CD4-positive, alpha-beta T cell treated with Interleukin-4 for 1 hour (primary cell): ENCODE data around the gene PREP.
"Not testable (repeated sequence)": the region's sequence is repeated elsewhere in the genome, so short reads cannot be mapped to it uniquely, and the experiment has no call there.

Source experiments
- DNase-seq, 2 donors: peaks; one replicate each; pipeline ENCODE4 v3.0.0-alpha.2; 2020 to 2022

Gene PREP

DNA sequence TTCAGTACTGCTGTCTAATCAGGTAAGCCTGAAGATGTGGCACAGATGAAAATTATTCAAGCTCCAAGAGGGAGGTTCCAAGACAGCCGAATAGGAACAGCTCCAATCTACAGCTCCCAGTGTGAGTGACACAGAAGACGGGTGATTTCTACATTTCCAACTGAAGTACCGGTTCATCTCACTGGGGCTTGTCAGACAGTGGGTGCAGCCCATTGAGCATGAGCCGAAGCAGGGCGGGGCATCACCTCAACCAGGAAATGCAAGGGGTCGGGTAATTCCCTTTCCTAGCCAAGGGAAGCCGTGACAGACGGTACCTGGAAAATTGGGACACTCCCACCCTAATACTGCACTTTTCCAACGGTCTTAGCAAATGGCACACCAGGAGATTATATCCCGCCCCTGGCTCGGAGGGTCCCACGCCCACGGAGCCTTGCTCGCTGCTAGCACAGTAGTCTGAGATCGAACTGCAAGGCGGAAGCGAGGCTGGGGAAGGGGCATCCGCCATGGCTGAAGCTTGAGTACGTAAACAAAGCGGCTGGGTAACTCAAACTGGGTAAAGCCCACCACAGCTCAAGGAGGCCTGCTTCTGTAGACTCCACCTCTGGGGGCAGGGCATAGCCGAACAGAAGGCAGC is 64.4 kb downstream of the PREP start:
- not testable (repeated sequence) for DNase-seq

DNA sequence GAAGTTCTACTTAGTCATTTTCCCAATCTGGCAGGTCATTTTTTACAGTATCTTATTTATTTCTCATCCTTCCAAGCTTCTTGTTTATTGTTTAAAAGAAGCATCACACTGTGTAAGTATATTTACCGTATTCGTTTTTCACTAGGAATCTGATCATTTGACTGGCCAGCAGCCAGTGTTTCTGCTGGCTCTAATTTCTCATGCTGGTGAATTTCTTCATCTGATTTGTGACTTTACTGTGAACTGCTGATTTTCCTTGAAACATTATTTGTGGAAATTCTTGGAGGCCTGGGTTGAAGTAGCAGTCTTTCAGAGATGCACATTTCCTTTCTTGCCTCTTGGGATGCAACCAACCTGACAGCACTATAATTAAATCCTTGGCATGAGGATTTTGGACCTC is 65.9 kb downstream of the PREP start:
- no peak for DNase-seq

DNA sequence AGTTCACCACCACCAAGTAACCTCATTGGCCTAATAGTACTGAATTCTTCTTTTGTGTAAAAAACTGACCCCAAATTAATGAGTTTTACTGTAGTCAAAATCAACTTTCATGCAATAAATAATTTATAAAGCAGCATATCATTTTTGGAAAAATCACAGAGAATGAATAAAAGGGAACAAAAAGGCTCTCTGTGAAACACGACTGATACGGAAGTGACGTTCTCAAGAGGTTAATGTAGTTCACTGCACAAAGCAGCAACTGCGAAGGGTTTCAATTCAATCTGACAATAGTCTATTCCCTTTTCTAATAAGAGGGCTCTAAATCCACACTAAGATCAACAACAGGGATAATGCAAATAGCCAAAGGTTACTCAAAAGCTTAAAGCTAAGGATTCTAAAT is 70.3 kb downstream of the PREP start:
- DNase-seq = no peak

DNA sequence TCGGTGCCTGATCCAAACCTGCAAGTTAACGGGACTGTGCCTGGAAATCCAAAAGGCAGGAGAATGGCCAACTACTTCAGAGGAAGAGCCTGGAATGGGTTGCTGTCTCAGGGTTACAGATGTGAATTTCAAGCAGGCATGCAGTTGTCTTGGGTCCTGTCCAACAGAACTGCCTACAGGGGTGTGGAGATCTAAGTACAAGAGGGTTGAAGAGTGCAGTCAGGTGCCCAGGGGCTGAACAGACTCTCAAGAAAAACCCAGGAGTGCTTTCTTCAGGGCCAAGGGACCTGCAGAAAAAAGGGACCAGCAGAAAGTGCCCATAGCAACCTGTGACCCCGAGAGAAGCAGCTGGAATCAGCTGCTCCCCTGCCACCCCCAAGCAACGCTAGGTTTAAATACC is 71.0 kb downstream of the PREP start:
- no peak for DNase-seq

DNA sequence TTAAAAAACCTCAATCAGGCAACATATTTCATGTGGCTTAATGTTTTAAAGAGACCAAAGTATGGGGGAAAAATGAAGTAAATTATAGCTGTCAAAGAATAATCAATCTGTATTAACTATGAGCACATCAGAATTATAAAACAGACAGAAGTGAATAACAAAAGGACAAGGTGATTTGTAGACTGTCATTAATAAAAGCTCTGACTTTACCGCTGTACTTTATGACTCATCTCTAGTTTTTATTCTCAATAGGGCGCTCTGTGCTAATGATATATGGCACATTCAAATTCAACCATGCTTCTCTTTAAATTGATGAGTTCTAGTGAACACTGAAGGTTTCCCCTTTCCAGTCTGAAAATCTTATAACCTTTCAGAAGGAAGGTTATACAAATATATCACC is 72.0 kb downstream of the PREP start:
- DNase-seq = no peak

DNA sequence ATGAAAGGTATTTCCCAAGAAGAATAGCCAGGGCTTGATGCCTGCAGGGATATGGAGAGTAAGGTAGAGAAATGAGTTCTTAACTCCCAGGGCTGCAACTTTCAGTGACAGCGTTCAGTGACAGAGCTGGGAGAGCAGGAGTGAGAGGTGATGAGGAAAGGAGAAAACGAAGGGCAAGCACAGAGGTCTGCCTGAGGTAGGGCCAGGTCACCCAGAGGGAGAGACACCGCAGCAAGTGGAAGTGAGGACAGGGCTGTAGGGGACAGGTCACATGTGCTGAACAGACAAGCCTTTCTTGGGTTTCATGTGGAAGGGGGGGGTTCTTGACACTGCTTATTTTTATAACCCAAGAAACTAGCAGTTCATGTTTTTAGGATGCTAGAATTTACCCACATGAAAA is 72.5 kb downstream of the PREP start:
- no peak for DNase-seq

DNA sequence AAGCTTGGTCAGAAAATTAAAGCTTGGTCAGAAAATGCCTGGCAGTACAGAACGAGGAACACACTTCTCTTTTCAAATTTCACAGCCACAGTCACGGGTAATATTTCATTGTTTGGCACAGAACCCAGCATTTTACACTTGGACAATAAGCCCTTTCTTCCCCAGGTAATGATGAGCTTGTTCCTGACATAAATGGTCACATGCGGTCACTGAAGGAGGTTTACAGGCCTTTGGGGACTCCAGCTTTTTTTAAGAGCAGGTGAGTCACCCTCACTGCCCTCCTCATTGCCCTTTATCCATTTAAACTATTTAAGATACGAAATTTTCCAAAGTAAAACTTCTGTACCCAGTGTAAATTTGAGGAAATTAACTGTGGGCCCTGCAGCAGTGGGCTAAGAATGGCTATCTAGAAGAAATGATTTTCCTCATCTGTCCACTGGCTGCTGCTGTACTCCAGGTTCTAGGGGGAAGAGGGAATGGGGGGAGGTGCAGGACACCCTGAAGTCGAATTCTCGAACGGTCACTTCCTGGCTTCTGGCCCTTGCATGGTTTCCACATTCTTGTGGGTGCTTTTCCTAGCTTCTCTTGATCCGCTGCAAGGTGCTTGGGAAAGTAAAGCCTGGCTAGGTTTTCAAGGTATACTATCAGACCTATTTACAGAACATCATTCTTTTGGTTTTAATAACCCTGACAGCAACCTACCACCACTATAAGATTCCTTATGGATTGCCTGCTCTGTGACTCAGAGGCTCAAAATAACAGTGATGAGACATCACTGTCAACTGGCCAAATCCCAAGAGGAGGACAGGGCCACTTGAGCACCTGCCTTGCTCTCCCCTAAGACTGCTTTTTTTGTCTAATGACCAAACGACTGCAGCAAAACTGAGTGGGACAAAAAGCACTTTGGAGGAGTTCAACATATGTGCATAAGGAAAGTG is 75.8 kb downstream of the PREP start:
- DNase-seq = no peak

DNA sequence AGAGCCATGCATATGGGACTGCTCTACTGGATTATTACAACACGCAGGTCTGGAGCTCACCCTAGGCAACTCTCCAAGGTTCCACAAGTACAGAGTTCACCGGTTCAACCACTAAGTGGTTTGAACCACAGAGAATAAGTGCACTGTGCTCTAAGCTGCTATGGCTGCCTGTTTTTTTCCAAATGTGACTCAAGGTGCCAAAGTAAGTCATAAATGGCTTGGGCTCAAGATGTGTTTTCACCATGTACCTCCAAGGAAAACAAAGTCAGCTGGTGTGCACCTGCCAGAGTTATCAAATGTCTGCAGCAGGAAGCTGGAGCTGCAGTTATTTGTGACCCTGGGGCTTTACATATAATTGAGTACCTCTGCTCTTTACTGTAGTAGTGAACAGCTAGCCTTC is 76.7 kb downstream of the PREP start:
- no peak for DNase-seq

DNA sequence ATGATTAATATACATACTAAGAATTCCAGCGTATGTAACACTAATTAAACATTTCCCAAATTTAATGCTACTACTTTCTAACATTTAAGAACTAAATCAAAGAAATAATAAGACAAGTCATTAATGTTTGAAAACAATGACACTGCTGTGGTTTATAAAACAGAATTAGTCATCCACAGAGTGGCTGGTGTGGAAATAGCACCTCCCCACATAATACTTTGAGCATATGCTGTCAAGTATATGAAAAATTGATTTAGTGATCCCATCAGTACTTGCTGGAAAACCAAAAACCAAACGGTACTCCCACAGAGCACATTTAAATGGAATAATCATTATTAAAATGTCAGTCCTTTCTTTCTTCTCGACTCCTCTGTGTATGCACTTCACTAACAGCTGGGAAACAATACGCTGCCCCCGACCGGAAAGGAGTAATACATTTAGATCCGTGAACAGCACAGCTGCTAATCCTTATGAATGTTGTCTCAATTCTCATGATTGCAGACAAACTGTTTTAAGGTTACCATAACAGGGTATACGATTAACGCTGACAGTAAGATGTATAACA is 78.4 kb downstream of the PREP start:
- no peak for DNase-seq

DNA sequence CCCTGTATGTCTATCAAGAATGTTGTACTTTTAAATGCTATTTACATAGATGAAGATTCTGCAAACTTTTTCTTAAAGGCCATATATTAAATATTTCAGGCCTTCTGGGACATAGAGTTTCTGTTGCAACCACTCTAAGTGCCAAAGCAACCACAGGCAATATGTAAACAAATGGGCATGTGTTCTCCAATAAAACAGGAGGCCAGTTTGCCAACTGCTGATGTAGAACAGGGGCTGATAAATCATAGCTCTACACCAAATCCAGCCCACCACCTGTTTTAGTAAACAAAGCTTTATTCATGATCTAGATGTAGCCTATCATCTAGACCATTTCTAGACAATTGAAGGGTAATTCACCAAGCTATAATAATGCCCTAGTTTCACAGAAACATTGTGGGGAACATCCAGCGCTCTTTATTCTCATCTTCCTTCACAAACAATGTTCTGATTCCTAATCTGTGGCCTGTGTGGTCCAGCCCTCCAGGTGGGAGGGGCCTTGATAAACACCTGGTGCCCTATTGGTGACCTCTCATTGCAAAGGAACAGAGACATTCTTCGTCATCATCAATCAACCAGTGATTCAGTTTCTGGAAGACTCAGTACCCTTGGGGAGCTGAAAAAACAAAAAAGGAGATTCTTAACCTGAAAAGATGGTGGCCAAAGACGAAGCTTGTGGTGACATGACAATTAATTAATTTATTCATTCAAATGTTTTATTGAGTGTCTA is 80.2 kb downstream of the PREP start:
- no peak for DNase-seq

DNA sequence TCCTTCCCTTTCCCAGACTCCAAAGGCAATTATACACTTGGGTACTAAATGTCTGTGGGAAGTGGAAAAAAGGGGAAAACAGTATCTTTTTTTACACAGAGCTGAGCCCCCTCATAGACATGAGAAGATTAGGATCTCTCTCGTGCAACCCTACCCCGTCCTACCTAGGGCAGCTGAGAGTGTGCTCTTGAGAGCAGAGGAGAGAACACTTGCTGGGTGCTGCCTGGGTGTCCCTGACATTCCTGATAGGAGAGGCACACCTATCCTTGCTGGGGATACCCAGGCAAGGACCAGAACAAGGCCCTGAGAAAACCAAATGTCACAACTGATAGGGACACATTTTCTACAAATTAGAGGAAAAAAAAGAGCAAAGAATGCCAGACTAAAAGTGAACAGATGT is 81.2 kb downstream of the PREP start:
- no peak for DNase-seq

DNA sequence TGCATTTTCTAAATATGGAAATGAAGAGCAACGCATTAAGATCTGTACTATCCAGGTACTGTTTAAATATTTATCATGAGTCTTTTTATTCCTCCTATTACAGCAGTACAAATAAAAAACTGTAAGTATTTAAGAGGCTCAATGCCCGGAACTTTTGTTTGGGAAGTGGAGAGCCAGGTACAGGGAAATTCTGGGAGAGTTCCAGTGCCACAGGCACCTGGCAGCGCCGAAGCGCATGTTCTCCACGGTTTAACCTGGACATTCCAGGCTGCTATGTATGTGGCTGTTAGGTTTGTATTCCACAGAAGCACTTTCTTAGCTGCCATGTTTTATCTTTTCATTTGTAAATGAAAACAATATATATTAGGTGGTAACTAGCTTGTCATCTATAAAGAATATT is 81.7 kb downstream of the PREP start:
- no peak for DNase-seq

DNA sequence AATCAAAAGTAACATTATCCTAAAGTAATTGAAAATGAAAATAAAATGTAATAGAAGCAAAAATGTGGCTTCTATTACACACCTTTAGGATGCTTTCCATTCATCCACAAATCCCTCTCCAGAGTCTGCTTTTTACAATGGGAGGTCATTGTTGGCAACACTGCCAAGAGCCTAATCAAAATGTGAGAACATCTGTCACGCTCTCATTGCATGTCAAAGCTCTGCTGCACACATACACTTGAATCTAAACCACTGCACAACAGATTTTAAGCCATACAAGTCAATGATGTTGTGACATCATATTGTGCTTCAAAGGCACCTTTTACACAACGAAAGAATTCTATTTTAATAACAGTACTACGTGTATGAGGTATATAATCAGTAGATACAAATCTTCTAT is 82.1 kb downstream of the PREP start:
- DNase-seq = no peak

DNA sequence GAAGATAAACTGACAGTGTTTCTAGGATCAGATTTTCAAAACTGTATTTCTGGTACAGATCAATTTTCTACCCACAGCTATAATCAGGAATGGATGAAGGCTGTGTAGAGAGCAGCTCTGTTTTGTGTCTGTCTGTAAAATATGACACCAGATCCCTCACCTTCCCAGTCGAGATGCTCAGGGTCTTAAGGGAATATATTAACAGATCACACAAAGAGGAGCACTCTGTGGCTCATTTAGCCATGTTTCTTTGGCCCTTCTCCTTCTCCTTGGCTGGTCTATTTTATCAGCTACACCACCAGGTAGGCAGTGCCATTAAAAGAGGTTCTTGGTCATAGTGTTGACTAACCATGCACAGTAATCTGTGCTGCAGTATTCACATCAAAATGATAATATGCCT is 82.6 kb downstream of the PREP start:
- no peak for DNase-seq

DNA sequence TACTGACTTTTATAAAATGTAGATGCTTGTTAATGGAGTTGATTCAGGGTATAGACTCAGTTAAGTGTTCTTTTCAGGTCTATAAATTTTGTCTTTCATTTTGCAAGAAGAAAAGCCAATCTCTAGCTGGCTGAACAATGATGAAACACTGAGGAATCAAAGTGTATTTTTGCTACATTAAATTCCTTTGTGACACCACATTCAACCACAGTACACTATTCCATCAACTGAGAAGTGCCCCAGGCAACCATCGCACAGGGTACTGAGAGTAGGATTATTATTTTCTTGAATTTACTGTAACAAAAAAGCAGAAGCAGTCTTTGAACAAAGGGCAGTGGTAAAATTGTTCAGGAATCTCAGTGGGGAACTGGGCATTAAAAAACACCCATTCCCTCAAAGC is 83.6 kb downstream of the PREP start:
- DNase-seq = no peak

DNA sequence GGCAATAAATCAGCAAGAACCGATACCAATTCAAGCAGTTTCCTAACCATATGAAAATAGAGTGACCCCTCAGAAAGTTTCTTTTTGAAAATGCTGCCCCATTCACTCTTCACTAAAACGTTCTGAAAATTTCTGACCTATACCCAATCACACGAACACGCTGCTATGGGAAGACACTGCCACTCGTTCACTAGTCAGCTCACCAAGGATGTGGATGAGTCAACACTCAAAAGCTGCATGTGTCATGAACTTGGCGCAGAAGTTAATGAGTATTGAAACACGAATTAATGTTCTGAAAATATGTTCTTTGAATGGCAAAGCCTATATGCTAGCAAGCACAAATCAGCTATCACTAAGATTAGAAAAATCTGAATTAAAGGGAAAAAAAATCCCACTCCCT is 84.2 kb downstream of the PREP start:
- no peak for DNase-seq

DNA sequence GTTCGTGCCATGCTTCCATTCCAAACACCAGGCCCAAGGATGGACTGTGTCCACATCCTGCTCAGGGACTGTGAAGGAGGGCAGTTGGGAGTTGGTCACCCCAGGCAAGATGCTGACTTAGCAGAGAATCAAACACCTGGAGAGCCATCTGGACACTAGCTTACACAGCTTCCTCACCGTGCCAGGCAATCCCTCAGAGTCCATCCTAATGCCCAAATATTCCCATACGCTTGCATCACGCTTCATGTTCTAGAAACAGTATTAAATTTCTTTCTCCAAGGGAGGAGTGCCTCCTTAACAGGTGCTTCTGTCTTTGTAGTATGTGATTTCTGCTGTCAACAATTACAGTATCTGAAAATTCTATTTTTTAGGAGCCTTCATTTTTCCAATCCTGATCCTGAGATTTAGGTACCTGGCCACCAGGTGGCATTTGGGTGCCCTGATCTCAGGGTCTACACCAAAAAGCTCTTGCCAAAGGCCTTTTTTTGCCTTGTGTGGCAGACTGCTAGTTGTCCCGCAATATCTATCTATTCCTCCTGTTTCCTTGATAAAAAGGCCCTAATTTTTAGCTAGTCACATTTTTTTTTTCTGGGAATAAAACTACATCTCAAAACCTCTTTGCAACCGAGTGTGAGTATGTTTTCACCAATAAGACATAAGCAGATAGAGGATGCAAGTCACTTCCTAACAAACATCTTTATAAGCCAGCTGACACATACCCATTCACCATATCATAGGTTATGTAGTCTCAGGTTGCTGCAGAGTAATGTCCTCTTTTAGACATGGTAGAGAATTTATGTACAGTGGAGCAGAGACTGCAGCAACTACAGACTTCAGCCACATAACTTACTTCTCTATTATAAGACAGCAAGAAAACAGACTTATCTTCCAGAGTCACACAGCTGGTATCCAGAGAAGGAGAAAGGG is 85.0 kb downstream of the PREP start:
- peak in 1 of 2 donors; percentile 9 for DNase-seq

DNA sequence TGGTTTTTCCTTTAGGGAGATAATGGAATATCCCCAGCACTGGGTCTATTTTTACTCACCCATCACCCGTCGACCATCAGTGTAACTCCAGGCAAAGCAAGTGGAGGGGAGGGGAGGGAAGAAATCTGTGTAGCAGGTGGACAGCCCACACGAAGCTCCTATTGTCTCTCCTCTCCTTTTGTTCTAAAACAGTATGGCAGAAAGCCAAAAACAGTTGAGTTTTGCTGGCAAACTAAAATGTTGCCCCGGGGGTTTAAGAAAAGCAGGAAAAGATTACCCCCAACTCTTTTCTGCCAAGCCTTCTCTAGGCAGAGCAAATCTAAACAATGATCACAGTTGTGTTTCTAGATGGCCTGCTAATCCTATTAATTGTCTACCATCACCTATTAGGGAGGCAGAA is 89.7 kb downstream of the PREP start:
- DNase-seq = no peak

DNA sequence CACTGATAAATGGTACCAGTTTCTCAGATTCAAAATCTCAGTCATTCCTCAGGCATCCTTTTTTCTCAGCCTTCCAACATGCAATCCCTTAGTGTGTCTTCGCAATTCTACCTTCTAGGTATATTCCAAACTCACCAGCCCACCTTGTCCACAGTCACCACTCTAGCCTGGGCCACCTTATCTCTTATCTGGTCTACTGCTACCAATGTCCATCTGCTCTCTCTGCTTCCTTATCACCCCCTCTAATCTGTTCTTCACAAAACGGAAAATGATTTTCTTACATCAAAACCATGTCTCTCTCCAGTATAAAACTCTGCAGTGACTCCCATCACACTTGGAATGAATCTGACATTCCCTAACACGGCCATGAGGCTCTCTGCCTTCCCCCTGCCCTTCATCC is 91.9 kb downstream of the PREP start:
- DNase-seq = no peak

DNA sequence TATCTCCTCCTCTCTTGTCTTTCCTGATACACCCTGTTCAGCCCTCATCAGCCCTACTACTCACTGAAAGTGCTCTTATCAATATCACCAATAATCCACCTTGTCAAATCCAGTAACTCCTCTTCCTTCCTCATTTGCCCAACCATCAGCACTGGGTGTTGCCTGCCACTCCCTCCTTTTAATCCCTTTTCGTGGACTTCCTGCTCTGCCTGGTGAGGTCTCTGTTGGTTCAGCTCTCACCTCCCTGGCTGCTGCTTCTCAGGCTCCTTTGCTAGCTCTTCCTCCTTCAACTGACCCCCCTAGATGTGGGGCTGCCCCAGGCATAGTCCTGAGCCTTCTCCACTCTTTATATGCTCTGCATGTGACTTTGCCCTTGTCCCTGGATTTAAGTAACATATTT is 92.5 kb downstream of the PREP start:
- DNase-seq = no peak

DNA sequence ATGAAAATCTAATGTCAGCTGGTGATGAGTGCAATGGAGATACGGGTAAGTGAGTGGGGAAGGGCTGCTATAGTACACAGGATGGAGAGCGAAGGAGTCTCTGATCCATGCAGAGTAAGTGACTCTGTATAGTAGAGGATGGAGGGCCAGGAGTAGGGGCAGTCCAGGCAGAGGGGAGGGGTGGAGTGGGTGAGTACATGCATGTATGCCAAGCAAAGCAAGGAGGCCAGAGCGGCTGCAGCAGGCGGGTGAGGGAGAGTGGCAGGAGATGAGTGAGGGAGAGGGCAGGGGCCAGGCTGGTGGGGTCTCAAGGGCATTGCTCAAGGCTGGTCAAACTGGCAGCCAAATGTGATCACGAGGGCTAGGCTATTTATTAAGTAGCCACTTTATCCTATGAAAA is 94.0 kb downstream of the PREP start:
- DNase-seq = no peak

DNA sequence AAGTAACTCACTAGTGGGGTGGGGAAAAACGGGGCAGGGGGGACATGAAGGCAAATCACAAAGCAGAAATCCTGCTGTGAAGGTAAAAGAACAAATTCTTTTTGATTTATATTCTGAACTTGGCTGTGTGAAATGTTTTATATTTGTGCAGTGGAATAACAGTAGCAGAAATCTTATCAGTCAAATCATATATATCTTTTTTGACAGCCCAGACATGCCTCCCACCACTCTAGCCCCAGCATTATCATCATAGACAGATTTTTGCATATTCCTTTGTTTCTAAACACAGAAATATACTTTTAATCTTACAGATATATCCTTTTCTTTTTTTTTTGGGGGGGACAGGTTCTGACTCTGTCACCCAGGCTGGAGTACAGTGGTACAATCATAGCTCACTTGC is 97.4 kb downstream of the PREP start:
- DNase-seq = no peak
